Activated CD4-positive, alpha-beta T cell treated with anti-CD3 and anti-CD28 coated beads, Interleukin-2, amount 50 U/mL, for 16 hours (primary cell): ENCODE data around the gene BMPER.

ENCODE experiments used
- DNase-seq: peaks from one replicate; pipeline ENCODE4 v3.0.0-alpha.2; 2020

Gene BMPER

DNA sequence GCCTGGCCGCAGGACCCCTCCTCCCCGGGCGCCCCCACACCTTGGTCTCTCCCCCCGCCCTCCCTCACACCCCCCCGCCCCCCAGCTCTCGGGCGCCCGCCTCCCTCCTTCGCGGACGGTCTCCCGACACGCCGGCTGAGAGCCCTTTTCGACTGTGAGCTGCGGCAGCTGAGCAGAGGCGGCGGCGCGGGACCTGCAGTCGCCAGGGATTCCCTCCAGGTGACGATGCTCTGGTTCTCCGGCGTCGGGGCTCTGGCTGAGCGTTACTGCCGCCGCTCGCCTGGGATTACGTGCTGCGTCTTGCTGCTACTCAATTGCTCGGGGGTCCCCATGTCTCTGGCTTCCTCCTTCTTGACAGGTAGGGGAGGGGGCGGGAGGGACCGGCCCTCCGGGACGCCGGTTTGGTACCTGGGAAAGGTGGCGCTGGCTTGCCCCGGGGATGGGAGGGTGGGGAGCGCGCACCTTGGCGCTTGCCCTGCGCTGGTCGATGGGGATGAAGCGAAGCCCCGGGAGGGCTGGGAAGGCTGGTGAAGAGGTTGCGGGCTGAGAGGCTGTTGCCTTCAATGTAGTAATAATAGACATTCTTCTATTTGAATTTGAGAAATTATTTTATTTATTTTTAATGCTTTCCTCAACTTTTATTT lies at the start of gene BMPER:
Gene BMPER, plus strand, starts transcription at position 151 of the 644 bp plus-strand sequence. Its CDS starts 75 bp downstream, at position 226.
- peak; percentile 5 for DNase-seq

DNA sequence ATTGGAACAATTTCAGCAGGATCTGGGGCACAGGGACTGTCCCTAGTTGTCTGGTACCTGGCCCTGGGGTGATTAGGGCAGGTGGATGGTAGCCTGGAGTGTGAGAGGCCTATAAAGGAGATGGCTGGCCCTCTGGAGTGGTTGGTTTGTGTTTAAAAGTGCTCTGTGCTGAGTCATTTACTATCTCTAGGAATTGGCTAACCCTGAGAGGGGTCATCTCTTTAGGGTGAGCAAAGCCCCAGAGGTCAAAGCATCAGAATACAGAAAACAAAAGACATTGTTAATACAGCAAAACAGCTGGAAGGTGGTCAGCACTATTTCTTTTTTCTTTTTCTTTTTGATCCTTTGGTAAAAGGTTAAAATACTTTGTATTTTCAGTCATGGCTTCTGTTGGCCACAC lies 43.4 kb upstream of the BMPER start:
- no peak for DNase-seq

DNA sequence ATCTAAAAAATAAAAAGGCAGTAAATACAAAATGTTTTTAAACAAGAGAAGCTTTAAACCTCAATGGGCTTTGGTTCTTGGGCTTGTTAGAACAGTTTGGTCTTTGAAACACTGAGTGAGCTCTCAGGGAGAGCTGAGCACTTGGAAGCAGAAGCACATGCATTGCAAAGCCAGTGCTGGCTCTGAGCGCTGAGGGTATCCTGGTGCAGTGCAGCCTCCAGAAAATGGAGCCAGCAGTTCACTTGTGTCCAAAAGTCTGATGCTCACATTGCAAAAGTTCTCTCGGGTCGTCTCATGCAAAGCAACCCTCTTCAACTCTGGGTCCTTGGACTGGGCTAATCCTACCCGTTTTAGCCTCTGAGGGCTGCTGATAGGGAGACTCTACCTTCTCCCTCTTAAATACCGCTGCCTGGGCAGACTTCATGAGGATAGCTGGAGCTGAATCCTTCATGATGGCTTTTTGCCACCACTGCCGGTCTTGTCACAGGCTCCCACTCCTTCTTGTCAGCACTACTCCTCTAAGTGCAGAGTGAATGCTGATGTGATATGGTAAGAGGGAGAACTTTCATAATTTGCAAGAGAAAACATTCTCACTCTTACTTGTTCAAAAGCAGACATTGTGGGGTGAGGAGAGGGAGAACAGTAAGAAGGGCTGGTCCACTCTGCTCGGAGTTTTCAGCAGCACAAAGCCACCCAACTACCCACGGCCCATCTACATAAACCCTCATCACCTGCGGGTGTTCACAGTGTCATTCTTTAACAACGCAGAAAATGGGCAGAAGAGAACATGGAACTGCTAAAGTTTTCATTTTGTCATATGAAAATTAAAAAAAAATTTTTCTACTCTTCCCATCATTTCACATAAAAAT lies 42.2 kb upstream of the BMPER start:
- no peak for DNase-seq

DNA sequence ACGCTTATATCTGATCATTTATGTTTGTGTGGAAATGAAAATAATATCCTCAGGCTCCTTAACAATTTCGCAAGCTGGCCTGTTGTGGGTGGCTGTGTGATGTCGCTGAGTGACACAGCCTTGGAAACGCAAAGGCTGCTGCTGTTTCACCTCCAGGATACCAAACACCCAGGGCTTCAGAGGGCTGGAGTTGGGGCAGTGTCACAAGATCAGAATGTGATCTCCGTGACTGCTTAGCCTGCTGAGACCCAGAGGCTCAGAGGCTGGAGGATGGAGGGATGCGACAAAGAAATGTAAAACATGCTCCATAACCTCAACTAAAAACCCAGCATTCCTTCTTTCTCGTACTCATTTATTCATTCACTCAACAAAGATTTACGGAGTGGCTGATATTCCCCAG lies 37.2 kb upstream of the BMPER start:
- DNase-seq, result no peak

DNA sequence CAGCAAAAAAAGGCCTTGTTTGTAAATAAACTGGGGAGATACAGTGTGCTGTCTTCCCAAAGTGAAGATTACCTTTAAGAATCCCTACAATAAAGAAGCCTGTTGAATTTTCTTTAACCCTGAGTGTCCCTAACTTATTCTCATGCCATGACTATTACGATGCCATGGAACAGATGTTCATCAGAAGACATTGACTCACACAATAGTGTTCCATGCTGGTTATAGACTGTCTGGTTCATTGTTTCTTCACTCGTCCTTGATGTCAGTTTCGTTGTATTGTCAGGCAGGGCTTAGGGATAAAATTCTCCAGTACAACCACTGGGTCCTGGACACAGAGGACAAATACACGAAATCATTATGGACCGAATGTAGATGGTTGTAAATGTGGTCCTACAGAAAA lies 36.2 kb upstream of the BMPER start:
- DNase-seq, result no peak

DNA sequence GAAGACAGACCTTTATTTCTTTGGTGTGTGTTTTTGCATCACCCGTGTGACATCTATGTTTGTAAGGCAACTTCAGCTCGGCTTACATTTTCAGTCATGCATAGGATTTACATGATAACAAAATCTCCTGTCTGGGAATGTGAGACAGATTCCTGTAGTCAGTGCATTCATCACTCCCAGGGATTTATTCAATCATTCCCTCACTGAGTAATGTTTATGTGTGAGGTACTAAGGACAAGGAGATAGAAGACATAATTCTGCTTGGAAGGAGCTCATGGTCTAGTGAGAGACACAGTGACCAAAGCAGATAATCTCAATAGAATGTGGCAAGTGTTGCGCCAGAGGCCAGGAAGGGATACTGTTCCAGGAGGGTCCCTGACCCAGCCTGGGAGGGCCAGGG lies 35.2 kb upstream of the BMPER start:
- no peak for DNase-seq

DNA sequence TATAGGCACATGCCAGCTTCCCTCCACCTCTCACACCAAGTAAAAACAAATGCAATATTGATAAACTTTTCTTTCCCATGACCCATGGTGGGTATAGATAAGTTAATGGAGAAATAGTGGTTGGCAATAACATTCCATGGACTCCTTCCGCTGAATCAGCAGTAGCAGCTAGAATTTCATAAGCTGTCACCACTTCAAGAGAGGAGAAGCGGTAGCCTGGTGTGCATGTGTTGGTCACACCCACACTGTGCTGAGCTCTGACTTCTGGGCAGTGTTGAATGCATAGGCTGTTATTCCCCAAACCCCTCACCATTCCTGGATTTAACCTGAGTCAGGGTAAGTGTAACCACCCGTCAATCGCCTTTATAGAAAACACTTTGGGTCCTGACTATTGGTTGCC lies 32.5 kb upstream of the BMPER start:
- no peak for DNase-seq

DNA sequence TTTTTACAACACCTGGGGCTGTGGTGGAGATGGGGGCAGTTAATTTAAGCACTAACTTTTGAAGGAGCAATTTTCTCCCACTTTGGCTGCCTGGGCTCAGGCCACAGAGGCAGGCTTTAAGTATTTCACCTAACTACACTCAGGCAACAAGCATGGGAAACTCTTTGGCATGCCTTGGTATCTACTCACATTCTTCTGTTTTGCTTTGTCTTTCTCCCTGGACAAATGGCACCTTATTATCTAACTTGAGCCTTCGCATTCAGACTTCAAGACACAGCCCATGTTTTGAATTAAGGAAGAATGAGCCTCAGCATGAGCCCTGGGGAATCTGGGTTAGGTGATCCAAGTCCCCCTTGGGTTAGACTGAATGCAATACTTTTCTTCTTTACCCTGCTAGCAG lies 31.8 kb upstream of the BMPER start:
- no peak for DNase-seq

- no peak for DNase-seq
Measured at GRCh38 chr7:33873981-33874750, 31.2 kb upstream of the BMPER start.

DNA sequence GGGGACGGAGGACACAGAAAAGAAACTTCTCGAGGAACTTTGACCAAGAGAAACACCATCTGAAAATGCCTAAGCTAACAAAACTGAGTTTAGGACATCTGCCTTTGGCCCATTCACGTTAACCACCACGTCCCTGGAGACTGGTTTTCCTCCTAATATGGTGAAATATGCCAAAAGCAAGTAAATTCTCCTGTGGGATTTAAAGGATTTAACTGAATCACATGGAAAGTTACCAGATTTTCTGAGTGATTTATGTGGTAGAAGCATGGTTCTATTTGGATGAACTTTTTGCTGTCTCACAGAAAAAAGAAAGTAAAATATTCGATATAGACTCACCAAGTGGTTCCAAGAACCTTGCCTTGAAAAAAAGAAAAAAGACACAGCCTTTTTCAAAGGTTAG lies 30.4 kb upstream of the BMPER start:
- no peak for DNase-seq

GRCh38 chr7:33876596-33877274 lies 28.6 kb upstream of the BMPER start:
- no peak for DNase-seq

GRCh38 chr7:33880787-33881186 lies 24.6 kb upstream of the BMPER start:
- no peak for DNase-seq

GRCh38 chr7:33881316-33881715 lies 24.0 kb upstream of the BMPER start:
- DNase-seq, result no peak

DNA sequence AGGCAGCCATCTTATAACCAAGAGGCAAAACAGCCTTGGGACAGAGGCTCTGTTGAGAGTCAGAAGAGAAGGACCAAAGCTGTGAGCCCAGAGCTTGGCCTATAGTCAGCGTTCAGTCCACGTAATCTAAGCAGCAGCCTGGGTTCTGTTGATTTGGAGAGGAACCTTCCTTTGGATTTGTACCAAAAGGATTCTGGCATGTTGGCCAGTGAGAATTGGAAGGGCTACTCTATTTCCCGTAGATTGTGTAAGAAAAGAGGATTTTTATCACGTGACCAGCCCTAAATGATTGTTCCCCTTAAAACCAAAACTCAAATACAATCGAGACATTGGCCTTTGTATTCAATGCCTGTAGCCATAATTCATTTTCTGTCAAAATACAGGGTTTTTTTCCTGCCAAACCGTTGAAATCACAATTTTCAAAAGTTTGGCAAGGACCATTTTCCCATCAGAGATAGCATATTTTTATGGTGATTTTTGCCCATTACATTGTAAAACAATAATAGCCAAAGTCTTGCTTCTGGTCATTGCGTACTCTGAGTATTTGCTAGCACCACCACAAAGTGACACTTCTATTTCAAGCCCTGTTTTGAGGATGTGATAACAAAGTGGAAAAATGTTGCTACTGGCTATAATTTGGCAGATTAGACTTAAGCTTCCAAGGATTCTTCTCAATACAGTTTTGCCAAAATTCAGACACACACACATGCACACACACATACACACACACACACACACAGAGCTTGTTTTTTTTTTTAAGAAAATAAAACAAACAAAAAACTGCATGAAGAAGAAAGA lies 23.1 kb upstream of the BMPER start:
- no peak for DNase-seq

DNA sequence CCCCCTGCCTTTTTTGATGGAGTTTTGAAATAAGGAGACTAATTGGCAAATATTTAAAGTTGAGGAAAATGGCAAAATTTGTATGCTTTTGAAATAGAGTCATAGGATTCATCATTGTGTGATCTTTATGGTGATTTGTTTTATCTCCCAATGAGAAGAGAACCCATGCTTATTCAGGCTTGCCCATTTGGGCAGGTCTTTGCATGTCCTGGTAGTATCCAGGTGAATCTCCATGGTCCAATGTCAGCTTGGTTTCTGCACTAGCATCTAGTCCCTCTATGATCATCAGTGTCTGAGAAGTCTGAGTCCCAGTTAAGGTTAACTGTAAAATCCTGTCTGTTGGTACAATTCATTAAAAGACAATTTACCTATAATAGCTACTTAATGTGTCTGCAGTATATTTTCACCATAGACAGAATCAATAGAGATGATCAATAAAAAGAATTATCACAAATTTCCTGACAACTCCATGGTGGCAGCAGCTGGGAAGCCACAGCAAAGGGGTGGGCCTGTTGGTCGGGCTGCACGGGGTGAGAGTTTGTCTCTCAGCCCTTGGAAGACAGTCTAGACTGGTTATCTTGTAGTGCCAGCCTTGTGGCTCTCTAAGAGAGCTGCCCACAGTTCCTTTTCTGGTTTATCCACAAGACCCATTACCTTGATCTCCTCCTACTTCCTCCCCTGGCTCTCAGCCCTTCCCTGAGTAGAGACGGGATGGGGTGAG lies 22.2 kb upstream of the BMPER start:
- no peak for DNase-seq

DNA sequence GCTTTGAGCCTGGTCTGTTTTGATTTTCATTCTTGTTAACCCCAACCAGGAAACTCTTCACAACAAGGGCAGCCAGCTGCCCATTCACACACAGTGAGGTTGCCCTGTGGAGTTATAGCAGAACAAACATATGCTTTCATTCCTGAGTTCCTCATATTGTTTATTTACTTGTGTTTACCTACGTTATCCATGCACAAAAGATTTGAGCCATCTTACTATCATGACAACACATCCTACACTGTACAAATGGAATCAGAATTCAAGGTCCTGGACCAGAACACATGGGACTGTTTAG lies 21.7 kb upstream of the BMPER start:
- DNase-seq, result no peak

DNA sequence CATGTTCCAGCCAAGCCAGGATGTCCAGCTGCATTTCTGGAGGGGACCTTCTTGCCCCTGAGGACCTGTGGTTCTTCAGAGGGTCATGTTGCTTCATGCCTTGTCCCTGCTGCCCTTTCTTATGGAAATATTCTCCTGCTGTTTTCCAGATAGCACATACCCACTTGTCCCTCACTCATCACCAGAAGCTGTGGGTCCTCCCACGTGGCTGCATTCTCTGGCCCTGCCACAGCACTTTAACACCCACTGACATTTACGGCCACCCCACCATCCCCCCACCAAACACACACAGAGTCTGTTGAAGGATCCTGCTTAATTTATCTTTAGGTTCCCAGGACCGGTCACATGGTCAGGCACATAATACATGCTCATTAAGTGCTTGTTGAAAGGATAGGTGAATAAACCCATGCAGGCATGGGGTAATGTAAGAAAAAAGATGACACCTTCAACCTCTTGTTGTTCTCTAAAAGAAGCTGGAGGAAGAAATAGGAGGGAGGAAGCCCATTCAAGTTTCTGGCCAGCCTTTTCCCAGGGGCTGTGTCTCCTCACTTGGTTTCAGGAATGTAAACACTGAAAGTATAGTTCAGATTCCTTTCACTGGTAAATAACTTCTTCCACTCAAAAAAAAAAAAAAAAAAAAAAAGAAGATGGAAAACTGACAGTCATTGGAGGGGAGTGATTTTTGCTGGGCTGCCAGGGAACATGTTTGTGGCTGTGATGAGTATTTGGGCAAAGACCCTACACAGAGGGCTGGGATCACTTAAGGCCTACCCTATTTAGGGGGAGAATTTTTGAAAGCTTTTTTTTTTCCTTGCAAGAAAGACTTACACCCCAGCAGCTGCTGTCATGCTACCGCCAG lies 19.8 kb upstream of the BMPER start:
- DNase-seq, result no peak

GRCh38 chr7:33886149-33886623 lies 19.2 kb upstream of the BMPER start:
- DNase-seq, result no peak

- no peak for DNase-seq
Measured at GRCh38 chr7:33887266-33887975, 17.9 kb upstream of the BMPER start.

DNA sequence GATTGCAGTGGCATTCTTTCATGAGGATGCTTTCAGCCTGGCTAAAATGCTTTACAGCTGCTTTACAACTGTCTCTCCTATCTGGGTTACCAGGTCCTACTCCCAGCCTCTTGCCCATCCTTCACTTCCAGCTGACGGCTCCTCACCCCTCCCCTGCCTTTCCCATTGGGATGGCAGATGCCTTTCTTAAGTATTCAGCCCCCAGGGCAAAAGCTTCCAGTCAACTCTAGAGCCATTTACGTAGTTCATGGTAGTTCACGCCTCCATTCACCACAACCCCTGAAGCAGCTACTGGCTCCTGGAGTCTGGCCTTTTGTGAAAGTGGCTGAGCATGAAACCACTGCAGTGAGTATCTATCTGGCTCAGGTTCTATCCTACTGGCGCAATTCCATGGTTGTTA lies 17.2 kb upstream of the BMPER start:
- no peak for DNase-seq
